ENCODE results near the gene OTOF.

DNA sequence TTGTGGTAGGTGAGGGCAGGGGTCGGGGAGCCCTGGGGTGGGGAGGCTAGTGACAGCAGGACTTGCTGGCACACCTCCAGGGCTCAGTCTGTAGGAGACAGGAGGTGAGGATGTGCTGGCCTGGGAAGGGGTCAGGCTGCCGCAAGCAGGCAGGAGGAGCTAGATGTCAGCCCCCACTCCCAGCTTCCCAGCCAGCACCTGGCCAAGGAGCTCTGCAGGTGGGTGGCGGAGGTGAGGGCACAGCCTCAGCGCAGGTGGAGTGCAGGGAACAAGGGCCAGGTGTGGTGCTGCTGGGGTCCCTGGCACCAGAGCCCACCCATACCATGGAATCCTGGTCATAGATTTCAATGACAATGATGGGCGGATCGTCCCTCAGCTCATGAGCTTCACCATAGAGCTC is 2.9 kb downstream of the OTOF start:
- TF ChIP-seq CTCF (IDR thresholded peaks at IDR 0.05), result no peak
- no peak for TF ChIP-seq POLR2A (IDR thresholded peaks at IDR 0.05)
